ENCODE results near the gene SH3BP1.

DNA sequence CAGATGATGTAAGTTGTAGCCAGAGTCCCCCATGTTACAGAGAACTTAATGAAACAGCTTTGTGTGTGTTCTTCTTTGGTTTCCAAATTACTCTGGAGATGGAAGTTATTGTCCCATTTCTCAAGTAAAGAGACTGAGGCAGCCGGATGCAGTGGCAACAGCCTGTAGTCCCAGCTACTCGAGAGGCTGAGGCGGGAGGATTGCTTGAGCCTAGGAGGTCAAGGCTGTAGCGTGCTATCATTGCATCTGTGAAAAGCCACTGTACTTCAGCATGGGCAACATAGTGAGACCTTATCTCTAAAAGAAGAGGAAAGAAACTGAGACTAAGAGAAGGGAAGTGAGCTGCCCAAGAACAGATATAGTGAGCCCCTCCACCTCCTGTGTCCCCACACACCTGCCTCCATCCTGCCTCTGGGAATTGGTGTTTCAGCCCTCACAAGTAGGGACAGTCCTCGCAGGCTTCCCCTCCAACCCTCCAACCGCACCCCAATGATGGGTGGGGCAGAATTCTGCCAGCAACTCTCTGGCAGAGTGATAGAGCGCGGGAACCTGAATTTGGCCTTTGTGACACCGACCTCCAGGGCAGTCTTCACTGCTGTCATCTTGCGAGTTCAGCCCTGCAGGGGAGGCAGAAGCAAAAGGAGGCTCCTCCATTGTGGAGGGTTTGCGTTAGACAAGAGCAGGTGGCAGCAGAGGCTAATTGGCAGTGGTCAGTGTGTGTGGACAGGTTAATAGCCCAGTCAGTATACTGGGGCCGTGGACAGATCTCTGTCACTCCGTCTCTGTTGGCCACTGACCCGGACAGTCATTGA, 20.6 kb downstream of the SH3BP1 start:
- TF ChIP-seq, protein P1, sequence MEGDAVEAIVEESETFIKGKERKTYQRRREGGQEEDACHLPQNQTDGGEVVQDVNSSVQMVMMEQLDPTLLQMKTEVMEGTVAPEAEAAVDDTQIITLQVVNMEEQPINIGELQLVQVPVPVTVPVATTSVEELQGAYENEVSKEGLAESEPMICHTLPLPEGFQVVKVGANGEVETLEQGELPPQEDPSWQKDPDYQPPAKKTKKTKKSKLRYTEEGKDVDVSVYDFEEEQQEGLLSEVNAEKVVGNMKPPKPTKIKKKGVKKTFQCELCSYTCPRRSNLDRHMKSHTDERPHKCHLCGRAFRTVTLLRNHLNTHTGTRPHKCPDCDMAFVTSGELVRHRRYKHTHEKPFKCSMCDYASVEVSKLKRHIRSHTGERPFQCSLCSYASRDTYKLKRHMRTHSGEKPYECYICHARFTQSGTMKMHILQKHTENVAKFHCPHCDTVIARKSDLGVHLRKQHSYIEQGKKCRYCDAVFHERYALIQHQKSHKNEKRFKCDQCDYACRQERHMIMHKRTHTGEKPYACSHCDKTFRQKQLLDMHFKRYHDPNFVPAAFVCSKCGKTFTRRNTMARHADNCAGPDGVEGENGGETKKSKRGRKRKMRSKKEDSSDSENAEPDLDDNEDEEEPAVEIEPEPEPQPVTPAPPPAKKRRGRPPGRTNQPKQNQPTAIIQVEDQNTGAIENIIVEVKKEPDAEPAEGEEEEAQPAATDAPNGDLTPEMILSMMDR (conservative IDR thresholded peaks at IDR 0.05) = no peak
- no peak for TF ChIP-seq EZH2 (IDR thresholded peaks at IDR 0.05; ENCODE audit: low read depth)

Measured in PC-9 (cell line).